GM19351 (cell line): ENCODE measurements around the gene HOXB3.

Experiments used
- ATAC-seq: cut with Tn5 transposase; IDR thresholded peaks from one replicate; pipeline ENCODE4 v1.9.1; 2021; ENCODE audit warnings: mild to moderate bottlenecking, moderate library complexity; ENCODE audit not compliant: unreplicated experiment

The HOXB3 gene

GRCh38 chr17:48588528-48588927, 1.5 kb downstream of the HOXB3 start:
- no peak for ATAC-seq

GRCh38 chr17:48588074-48588415, 2.0 kb downstream of the HOXB3 start:
- ATAC-seq = no peak

GRCh38 chr17:48587276-48588073, 2.6 kb downstream of the HOXB3 start:
- no peak for ATAC-seq

- no peak for ATAC-seq
Measured at GRCh38 chr17:48586355-48587258, 3.4 kb downstream of the HOXB3 start.

- ATAC-seq = no peak
Measured at GRCh38 chr17:48584223-48584741, 5.8 kb downstream of the HOXB3 start.

- ATAC-seq = no peak
Measured at GRCh38 chr17:48583708-48584222, 6.3 kb downstream of the HOXB3 start.

GRCh38 chr17:48582750-48583069, 7.3 kb downstream of the HOXB3 start:
- no peak for ATAC-seq

- ATAC-seq = no peak
Measured at GRCh38 chr17:48579760-48580554, 10.1 kb downstream of the HOXB3 start.

- ATAC-seq = no peak
Measured at GRCh38 chr17:48579471-48579759, 10.6 kb downstream of the HOXB3 start.

GRCh38 chr17:48578616-48579470, 11.2 kb downstream of the HOXB3 start:
- peak; percentile 39 for ATAC-seq

- peak; percentile 62 for ATAC-seq
Measured at GRCh38 chr17:48577946-48578615, 12.0 kb downstream of the HOXB3 start, which contains the start of gene HOXB4. Gene HOXB4, minus strand, starts transcription at chr17:48578350. Its CDS starts 31 bp downstream, at chr17:48578319.

- ATAC-seq = no peak
Measured at GRCh38 chr17:48577330-48577945, 12.6 kb downstream of the HOXB3 start.

- no peak for ATAC-seq
Measured at GRCh38 chr17:48576479-48577309, 13.3 kb downstream of the HOXB3 start.

GRCh38 chr17:48575673-48576478, 14.2 kb downstream of the HOXB3 start:
- no peak for ATAC-seq

GRCh38 chr17:48575066-48575582, 14.9 kb downstream of the HOXB3 start:
- ATAC-seq = no peak

- ATAC-seq = no peak
Measured at GRCh38 chr17:48574505-48575065, 15.5 kb downstream of the HOXB3 start.
